H1 (cell line): ENCODE results near the gene CDC37. TPM values are rescaled to one million over a fixed set of nuclear protein-coding genes. Genes with fewer than 3 reads are reported as not detected.

Source experiments
- CTCF ChIA-PET: fragments of 300-600 bp; sonication (Branson Sonifier 250); formaldehyde crosslinking; loops from one replicate; lab custom pipeline; 2021; ENCODE audit not compliant: partially characterized antibody; lab: Charles Lee
- POLR2A ChIA-PET: fragments of 300-600 bp; sonication (Branson Sonifier 250); formaldehyde crosslinking; loops from one replicate; lab custom pipeline; 2021; ENCODE audit warnings: inconsistent platforms; ENCODE audit not compliant: partially characterized antibody; lab: Charles Lee
- DNase-seq, 2 experiments: peaks; one replicate each; pipeline versions ENCODE4 v3.0.0 to v3.0.0-alpha.2; 2010 to 2022; ENCODE audit warnings: low spot score in 2 of 2, low read depth in 1 of 2, mixed read lengths in 1 of 2
- FAIRE-seq: peaks from 2 replicates; lab custom pipeline; 2011; peaks lifted over from hg19 to GRCh38; lab: Jason Lieb, UNC
- H2AFZ ChIP-seq: 2 replicates; pipeline ENCODE4 v1.8.1; 2012; ENCODE audit warnings: low read length, inconsistent platforms
- H2AK5ac ChIP-seq: 2 replicates; pipeline ENCODE4 v1.6.1; 2013; ENCODE audit warnings: low read depth, low read length
- H2BK120ac ChIP-seq: replicated peaks from 2 replicates; pipeline ENCODE3; 2013; ENCODE audit warnings: low read depth, low read length, inconsistent platforms
- H2BK12ac ChIP-seq: 2 replicates; pipeline ENCODE4 v1.6.1; 2013; ENCODE audit warnings: low read depth, low read length
- H2BK15ac ChIP-seq: 2 replicates; pipeline ENCODE4 v1.6.1; 2013; ENCODE audit warnings: low read length
- H2BK20ac ChIP-seq: 2 replicates; pipeline ENCODE4 v1.6.1; 2013; ENCODE audit warnings: low read length
- H2BK5ac ChIP-seq: 2 replicates; pipeline ENCODE4 v1.6.1; 2013; ENCODE audit warnings: low read depth, low read length
- H3K14ac ChIP-seq: 2 replicates; pipeline ENCODE4 v1.6.1; 2013; ENCODE audit warnings: inconsistent platforms; ENCODE audit not compliant: insufficient read length
- H3K18ac ChIP-seq: 2 replicates; pipeline ENCODE4 v1.6.1; 2013; ENCODE audit warnings: low read length; ENCODE audit errors: extremely low read depth
- H3K23ac ChIP-seq: 2 replicates; pipeline ENCODE4 v1.6.1; 2013; ENCODE audit warnings: inconsistent platforms; ENCODE audit not compliant: insufficient read length
- H3K23me2 ChIP-seq: 2 replicates; pipeline ENCODE4 v1.6.1; 2013; ENCODE audit warnings: low read depth, low read length
- H3K27ac ChIP-seq: 2 replicates; pipeline ENCODE4 v1.6.1; 2011; ENCODE audit warnings: low read depth, low read length, inconsistent platforms
- H3K27me3 ChIP-seq, 4 experiments: replicated peaks in 1 of 4; 1 replicate in 1 of 4; 2 replicates in 3 of 4; pipeline versions ENCODE4 v1.6.1 to v1.8.1; 2011 to 2013; ENCODE audit warnings: low read length in 3 of 4, mild to moderate bottlenecking in 3 of 4, inconsistent platforms in 2 of 4, mixed read lengths in 2 of 4, moderate library complexity in 1 of 4; ENCODE audit not compliant: control insufficient read depth in 3 of 4, insufficient read depth in 3 of 4; ENCODE audit errors: extremely low read depth in 1 of 4
- H3K36me3 ChIP-seq, 4 experiments: 2 replicates each; pipeline versions ENCODE4 v1.6.1 to v1.8.1; 2011 to 2013; ENCODE audit warnings: mild to moderate bottlenecking in 4 of 4, low read length in 3 of 4, moderate library complexity in 2 of 4, control low read depth in 1 of 4, inconsistent platforms in 1 of 4; ENCODE audit not compliant: insufficient read depth in 4 of 4, control insufficient read depth in 2 of 4
- H3K4ac ChIP-seq: replicated peaks from 2 replicates; pipeline ENCODE3; 2013; ENCODE audit warnings: low read length, low read depth, mixed read lengths, inconsistent platforms; ENCODE audit not compliant: insufficient read length
- H3K4me1 ChIP-seq, 4 experiments: replicated peaks in 1 of 4; 1 replicate in 1 of 4; 2 replicates in 3 of 4; pipeline versions ENCODE4 v1.6.1 to v1.8.1; 2011 to 2013; ENCODE audit warnings: low read length in 3 of 4, inconsistent platforms in 2 of 4, mixed read lengths in 1 of 4; ENCODE audit not compliant: insufficient read depth in 4 of 4, control insufficient read depth in 3 of 4
- H3K4me2 ChIP-seq, 2 experiments: 2 replicates each; pipeline versions ENCODE4 v1.6.1 to v1.8.1; 2011 to 2013; ENCODE audit warnings: low read depth in 2 of 2, low read length in 2 of 2, control low read depth in 1 of 2, inconsistent platforms in 1 of 2, mild to moderate bottlenecking in 1 of 2; ENCODE audit not compliant: insufficient read depth in 1 of 2
- H3K4me3 ChIP-seq, 4 experiments: fragments of 200-600, 300-600 bp in 1 of 4; sonication (generic), shearing (Covaris generic), sonication (Bioruptor Twin) in 1 of 4; 2 replicates each; pipeline versions ENCODE4 v1.5.1 to v1.8.1; 2011 to 2016; ENCODE audit warnings: low read length in 4 of 4, low read depth in 3 of 4, control low read depth in 2 of 4, inconsistent platforms in 2 of 4, mild to moderate bottlenecking in 2 of 4, mixed read lengths in 1 of 4, moderate library complexity in 1 of 4; ENCODE audit not compliant: insufficient read depth in 2 of 4; ENCODE audit errors: extremely low read depth in 1 of 4
- H3K56ac ChIP-seq: replicated peaks from 2 replicates; pipeline ENCODE3; 2013; ENCODE audit warnings: low read depth, mild to moderate bottlenecking, mixed read lengths, low read length, inconsistent platforms; ENCODE audit not compliant: insufficient read length
- H3K79me1 ChIP-seq: 2 replicates; pipeline ENCODE4 v1.6.1; 2013; ENCODE audit warnings: low read depth, low read length, control low read depth
- H3K79me2 ChIP-seq, 2 experiments: 2 replicates each; pipeline versions ENCODE4 v1.6.1 to v1.8.1; 2012 to 2013; ENCODE audit warnings: low read length in 2 of 2, mild to moderate bottlenecking in 2 of 2, inconsistent platforms in 1 of 2; ENCODE audit not compliant: insufficient read depth in 2 of 2, control insufficient read depth in 1 of 2
- H3K9ac ChIP-seq, 4 experiments: replicated peaks in 1 of 4; 1 replicate in 1 of 4; 2 replicates in 3 of 4; pipeline versions ENCODE4 v1.6.1 to v1.8.1; 2011 to 2013; ENCODE audit warnings: low read depth in 3 of 4, low read length in 3 of 4, control low read depth in 2 of 4, mild to moderate bottlenecking in 2 of 4, moderate library complexity in 2 of 4, inconsistent platforms in 1 of 4; ENCODE audit errors: extremely low read depth in 1 of 4
- H3K9me3 ChIP-seq, 2 experiments: 2 replicates each; pipeline versions ENCODE4 v1.6.1 to v1.8.1; 2012 to 2013; ENCODE audit warnings: mild to moderate bottlenecking in 2 of 2, moderate library complexity in 2 of 2, control low read depth in 1 of 2, inconsistent platforms in 1 of 2, low read depth in 1 of 2, low read length in 1 of 2, mixed read lengths in 1 of 2; ENCODE audit not compliant: insufficient read depth in 2 of 2
- H4K20me1 ChIP-seq, 2 experiments: replicated peaks in 1 of 2; 2 replicates each; pipeline versions ENCODE3 to v1.8.1; 2011 to 2013; ENCODE audit warnings: inconsistent platforms in 2 of 2, low read length in 2 of 2, mild to moderate bottlenecking in 1 of 2; ENCODE audit not compliant: insufficient read depth in 2 of 2, control insufficient read depth in 1 of 2
- H4K5ac ChIP-seq: 2 replicates; pipeline ENCODE4 v1.6.1; 2013; ENCODE audit warnings: low read length, low read depth, mixed read lengths, inconsistent platforms; ENCODE audit not compliant: insufficient read length
- H4K8ac ChIP-seq: 2 replicates; pipeline ENCODE4 v1.8.0; 2013; ENCODE audit warnings: mild to moderate bottlenecking, moderate library complexity, low read length, inconsistent platforms; ENCODE audit not compliant: insufficient read depth; ENCODE audit errors: extremely low read depth
- H4K91ac ChIP-seq: replicated peaks from 2 replicates; pipeline ENCODE3; 2013; ENCODE audit warnings: low read length, mixed read lengths, inconsistent platforms; ENCODE audit not compliant: insufficient read length
- BCL11A ChIP-seq, 2 experiments: IDR thresholded peaks; one replicate each; pipeline ENCODE4 v1.6.1; 2011; ENCODE audit warnings: low read depth in 2 of 2, low read length in 2 of 2, mild to moderate bottlenecking in 2 of 2
- NRF1 ChIP-seq: IDR thresholded peaks from 2 replicates; pipeline ENCODE4 v1.6.1; 2011; ENCODE audit warnings: mild to moderate bottlenecking, low read depth, low read length, improper control_type of control experiment
- POU5F1 ChIP-seq: IDR thresholded peaks from 2 replicates; pipeline ENCODE4 v1.6.1; 2011; ENCODE audit warnings: low read depth, mild to moderate bottlenecking, low read length, moderate library complexity
- TAF7 ChIP-seq: optimal IDR thresholded peaks from 2 replicates; pipeline ENCODE3; 2011; ENCODE audit warnings: low read depth, mild to moderate bottlenecking, inconsistent platforms, low read length, moderate library complexity, borderline replicate concordance
- WGBS, 2 experiments: shearing (Covaris generic) in 1 of 2; methylation state at CpG; one replicate each; pipeline versions ENCODE4 v1.1.6 to v1.1.7; 2013 to 2015; ENCODE audit warnings: low lambda C conversion rate in 2 of 2, mixed read lengths in 2 of 2, inconsistent platforms in 1 of 2, low coverage in 1 of 2, missing lambda C conversion rate in 1 of 2; ENCODE audit not compliant: insufficient replicate concordance in 2 of 2, insufficient coverage in 1 of 2, insufficient read length in 1 of 2; ENCODE audit errors: extremely low coverage in 1 of 2, missing lambda C conversion rate in 1 of 2; 5-methylcytosine and 5-hydroxymethylcytosine counted together
- polyA plus RNA-seq, 7 experiments: library from polyadenylated mRNA; depleted of rRNA in 3 of 7; stranded (reverse) in 5 of 7; unstranded in 2 of 7; fragments of >200 nt in 5 of 7; fragments of 200-250 nt in 2 of 7; gene quantifications; 1 replicate in 5 of 7; 2 replicates in 1 of 7; 4 replicates in 1 of 7; pipeline versions ENCODE4 v1.2.1 to v1.2.3, GENCODE V29; 2011 to 2013; ENCODE audit warnings: missing spikeins in 2 of 7, mixed read lengths in 2 of 7
- total RNA-seq: library from RNA; stranded (reverse); fragmentation: NEBNext Ultra II Directional; extraction: Animal tissue kit (Norgen Biotek cat#: 25700); gene quantifications from 2 replicates; pipeline ENCODE4 v1.2.1, GENCODE V29; 2021

CDC37 gene
- total and polyA plus RNA-seq, 2 of the 8 experiments (the other 6 are each of a cell fraction or from before 2014, with no cell fraction given), result 162 to 181 TPM

- H3K4me1 ChIP-seq, result no peaks in the 10 kb centered on the region
- 88% methylated on average over 17 of the region's 18 CpGs; no CpG with 5 or more reads in 1 of the 2 experiments for WGBS, 2 experiments
- TF ChIP-seq TAF7, result no peak
- TF ChIP-seq NRF1, result no peak
- TF ChIP-seq POU5F1, result no peak
- TF ChIP-seq BCL11A (IDR thresholded peaks at IDR 0.05; ENCODE audit: low read depth in 2 of 2, low read length in 2 of 2), result no peak
- TF ChIP-seq, all 59 proteins: peak for 0
- 0 out of 2 replicates have a peak, but pooled peaks cover 2% of the 10 kb centered on the region for H3K23me2 ChIP-seq
- FAIRE-seq (no peak), DNase-seq (peak in 1 of 2 experiments; percentile 43)
- H3K14ac ChIP-seq, result no peak overlapping the region
- H2AFZ ChIP-seq, result no peak overlapping the region
- 0 out of 2 replicates have a peak overlapping the region, but pooled peaks have one; percentile 2 for H4K8ac ChIP-seq
- H2BK12ac ChIP-seq, result no peak overlapping the region
- H4K91ac ChIP-seq, result no peak overlapping the region
- no peak overlapping the region for H3K4ac ChIP-seq
- no peak overlapping the region for H4K5ac ChIP-seq
- H3K4me3 ChIP-seq, result no peak overlapping the region
- H3K9ac ChIP-seq, result no peak overlapping the region
- no peak overlapping the region for H2BK20ac ChIP-seq
- no peak overlapping the region for H2BK15ac ChIP-seq
- H4K20me1 ChIP-seq, result peaks cover 3 to 6% of the 10 kb centered on the region in 2 experiments
- peaks cover 0 to 18% (median 8%) of the 10 kb centered on the region in 4 experiments; a peak in 5 of 8 replicates for H3K36me3 ChIP-seq
- POLR2A ChIA-PET, result no interaction called here
- no peak overlapping the region for H2BK120ac ChIP-seq
- no peaks in the 10 kb centered on the region for H3K27me3 ChIP-seq
- no peak overlapping the region for H2AK5ac ChIP-seq
- H3K9me3 ChIP-seq, result no peaks in the 10 kb centered on the region
- no peak overlapping the region for H2BK5ac ChIP-seq
- no peak overlapping the region for H3K4me2 ChIP-seq
- no peaks in the 10 kb centered on the region for H3K79me2 ChIP-seq
- no peak overlapping the region for H3K27ac ChIP-seq
- no peak overlapping the region for H3K23ac ChIP-seq
- H3K79me1 ChIP-seq, result peaks cover 2% of the 10 kb centered on the region; the same call in 1 of the 2 replicates
- H3K56ac ChIP-seq, result no peak overlapping the region
- CTCF ChIA-PET, result interaction anchor here (0.6 to 1.5 kb wide), 4 partner anchors 26 to 579 kb away, joined by 3 to 5 read pairs (median 4); no protein-coding TSS in a partner anchor
- H3K18ac ChIP-seq, result no peak overlapping the region
Observed at GRCh38 chr19:10362259-10362658, 41.1 kb downstream of the CDC37 start.
